Limb (tissue), 2 donors: ENCODE results near the gene SLC16A9.
A peak's percentile ranks its signal among the peaks of the same experiment; 100 is the strongest.

Experiments used
- DNase-seq, 2 donors: peaks; one replicate each; pipeline ENCODE4 v3.0.0-alpha.2; 2016; ENCODE audit errors: extremely low spot score in 2 of 2

The SLC16A9 gene

DNA sequence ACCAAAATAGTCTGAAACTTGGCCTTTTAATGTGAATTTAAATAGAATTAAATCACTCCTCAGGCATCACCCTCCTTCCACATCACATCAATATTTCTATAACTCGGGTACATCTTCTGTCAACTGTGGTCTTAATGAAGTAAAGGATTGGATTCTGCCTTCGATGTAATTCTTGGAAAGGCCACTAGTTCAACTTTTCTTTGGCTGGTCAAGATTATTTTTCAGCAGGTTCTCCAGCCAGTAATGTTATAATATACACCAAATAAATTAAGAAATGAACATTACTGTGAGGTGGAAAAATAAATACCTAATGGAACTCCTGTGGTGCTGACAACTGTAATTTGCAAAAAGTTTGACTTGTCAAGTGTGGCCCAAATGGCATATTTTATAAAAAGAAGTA is 9.7 kb upstream of the SLC16A9 start:
- DNase-seq = no peak

GRCh38 chr10:59718257-59718656 is 8.6 kb upstream of the SLC16A9 start:
- DNase-seq = no peak

DNA sequence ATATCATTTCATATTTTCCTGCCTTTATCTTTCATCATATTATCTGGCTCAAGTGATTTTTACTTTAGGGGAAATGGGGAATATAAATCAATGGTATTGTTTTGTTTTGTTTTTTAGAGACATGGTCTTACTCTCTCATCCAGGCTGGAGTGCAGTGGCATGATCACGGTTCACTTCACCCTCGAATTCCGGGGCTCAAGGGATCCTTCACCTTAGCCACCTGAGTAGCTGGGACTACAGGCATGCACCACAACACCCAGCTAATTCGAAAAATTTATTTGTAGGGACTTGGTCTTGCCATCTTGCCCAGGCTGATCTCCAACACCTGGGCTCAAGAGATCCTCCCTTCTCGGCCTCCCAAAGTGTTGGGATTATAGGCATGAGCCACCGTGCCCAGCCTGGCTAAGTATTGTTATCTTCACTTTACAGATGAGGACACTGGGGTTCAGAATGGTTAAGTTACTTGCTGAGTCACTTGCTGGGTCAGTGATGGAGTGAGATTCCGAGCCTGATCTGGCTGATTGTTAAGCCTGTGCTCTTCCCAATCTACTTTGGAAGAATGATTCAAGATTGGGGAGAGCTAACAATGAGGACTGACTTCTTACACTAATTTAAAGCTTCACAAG is 3.7 kb upstream of the SLC16A9 start:
- no peak for DNase-seq

DNA sequence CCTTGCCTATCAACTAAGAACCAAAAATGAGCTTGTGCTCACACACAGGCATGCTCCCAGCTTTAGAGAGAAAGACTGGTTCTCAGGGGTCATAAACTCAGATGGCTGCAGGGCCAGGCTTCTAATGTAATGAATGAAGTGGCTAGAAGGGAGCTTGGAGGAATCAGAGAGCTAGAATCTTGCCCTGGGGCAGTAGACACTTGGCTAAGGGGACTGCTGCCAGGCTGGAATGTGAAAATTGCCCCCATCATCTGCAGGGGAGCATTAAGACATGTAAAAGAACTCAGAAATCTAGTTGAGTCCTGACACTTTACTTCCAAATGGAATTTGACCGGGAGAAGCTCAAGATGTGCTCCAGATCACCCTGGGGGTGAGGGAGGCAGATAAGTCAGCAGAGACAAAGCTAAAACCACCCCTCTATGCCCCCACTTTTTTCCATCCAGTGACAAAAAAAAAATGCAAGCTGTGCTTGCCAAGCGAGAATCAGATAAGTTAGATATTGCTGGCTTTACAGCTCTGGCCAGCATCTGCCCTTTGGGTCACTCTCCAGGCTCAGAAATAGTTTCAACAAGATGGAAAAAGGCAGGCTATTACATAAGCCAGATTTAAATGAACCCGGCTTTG is 2.3 kb upstream of the SLC16A9 start:
- DNase-seq = no peak

GRCh38 chr10:59708816-59709394 is 745 bp downstream of the SLC16A9 start:
- peak in 1 of 2 donors; percentile 63 for DNase-seq

- DNase-seq = no peak
Measured at GRCh38 chr10:59706851-59707797, 2.5 kb downstream of the SLC16A9 start.

DNA sequence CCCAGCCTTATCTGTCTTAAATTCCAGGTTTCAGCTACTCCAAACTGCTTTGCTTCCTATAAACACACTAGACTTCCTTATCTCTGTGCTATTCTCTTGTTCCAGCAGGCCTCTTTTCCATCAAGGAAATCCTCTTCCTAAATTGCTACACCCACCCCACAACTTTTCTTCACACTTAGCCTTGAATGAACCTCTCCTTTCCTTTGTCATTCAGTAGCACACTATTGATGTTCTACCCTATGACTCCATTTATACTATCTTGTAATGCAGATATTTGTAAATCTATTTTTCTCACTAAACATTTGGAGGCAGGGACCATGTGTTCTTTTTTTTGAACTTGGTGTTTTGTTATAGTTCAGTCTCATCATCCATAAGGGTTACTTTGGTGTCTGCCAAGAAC is 3.7 kb downstream of the SLC16A9 start:
- DNase-seq = no peak

GRCh38 chr10:59704630-59705029 is 5.0 kb downstream of the SLC16A9 start:
- DNase-seq = no peak

GRCh38 chr10:59702347-59702746 is 7.3 kb downstream of the SLC16A9 start:
- no peak for DNase-seq

DNA sequence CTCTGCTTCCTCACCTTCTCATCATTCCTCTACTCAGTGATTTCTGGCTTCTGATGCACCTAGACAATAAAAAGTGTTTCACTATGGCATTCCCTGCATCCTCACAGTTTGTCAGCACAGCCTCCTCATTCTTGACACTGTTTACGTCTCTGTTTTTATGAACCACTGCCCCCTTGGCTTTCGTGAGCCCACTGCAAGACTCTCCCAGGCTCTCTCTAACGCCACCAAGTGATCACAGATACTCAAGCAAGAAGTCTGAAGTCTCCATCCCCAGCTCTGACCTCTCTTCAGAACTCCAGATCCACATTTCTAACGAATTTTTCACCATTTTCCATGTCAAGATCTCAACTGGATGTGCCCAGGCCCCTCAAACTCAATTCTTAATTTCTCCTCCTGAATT is 8.9 kb downstream of the SLC16A9 start:
- no peak for DNase-seq

DNA sequence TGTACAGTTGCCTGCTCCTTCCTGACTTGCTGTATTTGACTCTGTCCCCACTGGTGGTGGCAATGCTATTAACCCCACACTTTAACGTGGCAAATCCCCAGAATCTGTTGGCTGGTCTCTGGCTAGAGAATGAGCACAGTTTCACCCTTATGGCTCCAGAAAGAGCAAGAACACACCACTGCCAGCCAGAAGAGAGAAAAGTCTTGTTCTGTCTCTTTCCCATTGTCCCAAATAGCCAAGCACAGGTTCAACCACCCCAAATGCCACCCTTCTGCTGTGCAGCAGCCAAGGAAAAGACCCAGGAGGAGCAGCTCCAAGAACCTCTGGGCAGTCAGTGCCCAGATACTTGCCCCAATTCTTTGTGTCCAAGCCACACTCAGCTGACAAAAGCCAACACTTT is 11.3 kb downstream of the SLC16A9 start:
- DNase-seq = no peak

GRCh38 chr10:59695637-59696036 is 14.0 kb downstream of the SLC16A9 start:
- DNase-seq = no peak

- no peak for DNase-seq
Measured at GRCh38 chr10:59694936-59695335, 14.7 kb downstream of the SLC16A9 start.

DNA sequence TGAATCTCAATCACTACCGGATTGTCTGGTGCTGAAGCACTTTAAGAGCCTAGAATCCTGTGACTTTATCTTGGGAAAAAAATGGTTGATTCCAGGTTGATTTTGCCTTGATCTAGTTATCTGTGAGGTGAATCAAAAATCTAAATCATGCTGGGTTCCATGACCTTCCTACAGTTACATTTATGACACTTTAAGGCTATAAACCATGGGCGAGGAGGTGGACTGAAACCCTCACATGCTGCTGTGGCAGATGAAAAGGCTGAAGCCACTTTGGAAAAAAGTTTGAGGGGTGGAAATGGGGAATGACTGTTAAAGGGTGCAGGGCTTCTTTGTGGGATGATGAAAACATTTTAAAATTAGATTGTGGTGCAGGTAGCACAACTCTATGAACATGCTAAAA is 17.5 kb downstream of the SLC16A9 start:
- DNase-seq = no peak

DNA sequence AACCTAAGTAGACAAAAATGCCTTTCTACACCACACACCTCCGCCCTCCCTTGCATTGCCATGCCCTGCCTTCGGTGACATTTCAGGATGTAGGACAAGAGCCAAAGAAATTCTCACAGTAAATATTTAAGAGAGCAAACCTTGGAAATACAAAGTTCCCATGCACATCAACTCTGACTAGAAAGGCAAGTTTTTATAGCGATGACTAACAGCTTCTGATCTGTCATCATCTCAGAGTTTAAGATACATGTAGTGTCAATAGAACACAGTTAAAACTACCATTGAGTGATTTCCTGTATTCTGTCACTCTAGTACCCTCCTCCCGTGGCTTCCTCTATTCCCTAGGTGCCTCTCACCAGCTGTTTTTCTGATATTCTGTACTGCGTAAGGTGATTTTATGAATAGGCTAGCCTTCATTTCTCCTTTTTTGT is 20.7 kb downstream of the SLC16A9 start:
- DNase-seq = no peak

- DNase-seq = no peak
Measured at GRCh38 chr10:59687657-59688056, 22.0 kb downstream of the SLC16A9 start.

GRCh38 chr10:59684006-59684405 is 25.6 kb downstream of the SLC16A9 start:
- no peak for DNase-seq

- DNase-seq = no peak
Measured at GRCh38 chr10:59682986-59683937, 26.4 kb downstream of the SLC16A9 start.

GRCh38 chr10:59680199-59680598 is 29.5 kb downstream of the SLC16A9 start:
- DNase-seq = no peak

DNA sequence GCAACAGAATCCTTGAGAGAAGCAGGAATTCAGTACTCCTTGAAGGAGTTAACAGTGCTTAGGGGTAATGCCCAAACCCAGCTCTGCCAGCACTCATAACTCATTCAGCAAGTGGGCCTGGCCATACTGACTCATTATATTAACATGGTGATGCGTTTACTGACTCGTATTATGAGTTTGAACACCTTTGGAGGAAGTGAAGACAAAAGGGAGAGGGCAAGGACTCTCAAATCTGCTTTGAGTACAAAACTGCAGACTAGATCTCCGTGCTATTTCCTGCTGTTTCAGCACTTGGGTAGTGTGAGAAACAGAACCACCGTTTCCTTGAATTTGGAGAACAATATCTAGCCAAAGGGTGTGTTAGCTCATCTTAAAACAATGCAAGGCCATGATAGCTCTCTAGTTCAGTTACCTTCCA is 30.8 kb downstream of the SLC16A9 start:
- DNase-seq = no peak
